Activated T-helper 1 cell treated with anti-CD3 and anti-CD28 coated beads, Interleukin-12 subunit alpha, Interleukin-12 subunit beta, Interleukin-2, Interleukin-4 antibody, amounts not matched to agents 30 ng/mL and 10 ng/mL and 1 ng/mL, durations not matched to agents 14 hours and 24 hours and 36 hours (primary cell): ENCODE measurements around the gene CPNE2. TPM values are rescaled to one million over a fixed set of nuclear protein-coding genes. Genes with fewer than 3 reads are reported as not detected.

ENCODE experiments used
- DNase-seq: peaks from one replicate; pipeline ENCODE4 v3.0.0; 2021; ENCODE audit warnings: low spot score
- H3K27ac Mint-ChIP-seq: one replicate; pipeline ENCODE4 v1.8.0; 2021; ENCODE audit warnings: mild to moderate bottlenecking, mixed read lengths
- H3K27me3 Mint-ChIP-seq: one replicate; pipeline ENCODE4 v1.8.0; 2022; ENCODE audit warnings: mild to moderate bottlenecking, moderate library complexity, mixed read lengths; ENCODE audit not compliant: insufficient read depth
- H3K36me3 Mint-ChIP-seq: one replicate; pipeline ENCODE4 v1.8.0; 2021; ENCODE audit warnings: low read depth, mixed read lengths
- H3K4me1 Mint-ChIP-seq: one replicate; pipeline ENCODE4 v1.8.0; 2021; ENCODE audit warnings: low read depth, mixed read lengths
- H3K4me3 Mint-ChIP-seq: one replicate; pipeline ENCODE4 v1.8.0; 2021; ENCODE audit warnings: mild to moderate bottlenecking, moderate library complexity, mixed read lengths
- H3K9me3 Mint-ChIP-seq: one replicate; pipeline ENCODE4 v1.8.0; 2021; ENCODE audit warnings: mixed read lengths
- intact Hi-C: fragments of 100-400 bp; cut with micrococcal nuclease; formaldehyde crosslinking; loops from one replicate; pipeline ENCODE4 v1.15.1; 2024
- total RNA-seq: library from RNA; stranded (reverse); gene quantifications from 2 replicates; pipeline ENCODE4 v1.2.3, GENCODE V29; 2022

Gene CPNE2
- total RNA-seq, 1 donor from 2014 or later = 3.7 TPM

GRCh38 chr16:57125376-57125775 lies 33.0 kb downstream of the CPNE2 start:
- H3K4me1 Mint-ChIP-seq = peaks cover 54% of the 10 kb centered on the region
- DNase-seq = no peak
- no peaks in the 10 kb centered on the region for H3K27me3 Mint-ChIP-seq
- H3K9me3 Mint-ChIP-seq = no peaks in the 10 kb centered on the region
- intact Hi-C loops = no loop called here
- H3K27ac Mint-ChIP-seq = no peak overlapping the region
- H3K36me3 Mint-ChIP-seq = peaks cover 4% of the 10 kb centered on the region
- H3K4me3 Mint-ChIP-seq = no peak overlapping the region

GRCh38 chr16:57125969-57126368 lies 33.6 kb downstream of the CPNE2 start:
- no peak overlapping the region for H3K27ac Mint-ChIP-seq
- H3K4me3 Mint-ChIP-seq = no peak overlapping the region
- H3K27me3 Mint-ChIP-seq = no peaks in the 10 kb centered on the region
- no peak for DNase-seq
- no peaks in the 10 kb centered on the region for H3K9me3 Mint-ChIP-seq
- peaks cover 4% of the 10 kb centered on the region for H3K36me3 Mint-ChIP-seq
- intact Hi-C loops = no loop called here
- peaks cover 54% of the 10 kb centered on the region for H3K4me1 Mint-ChIP-seq

- intact Hi-C loops = no loop called here
- peaks cover 4% of the 10 kb centered on the region for H3K36me3 Mint-ChIP-seq
Measured at GRCh38 chr16:57126411-57126810, 34.0 kb downstream of the CPNE2 start.

DNA sequence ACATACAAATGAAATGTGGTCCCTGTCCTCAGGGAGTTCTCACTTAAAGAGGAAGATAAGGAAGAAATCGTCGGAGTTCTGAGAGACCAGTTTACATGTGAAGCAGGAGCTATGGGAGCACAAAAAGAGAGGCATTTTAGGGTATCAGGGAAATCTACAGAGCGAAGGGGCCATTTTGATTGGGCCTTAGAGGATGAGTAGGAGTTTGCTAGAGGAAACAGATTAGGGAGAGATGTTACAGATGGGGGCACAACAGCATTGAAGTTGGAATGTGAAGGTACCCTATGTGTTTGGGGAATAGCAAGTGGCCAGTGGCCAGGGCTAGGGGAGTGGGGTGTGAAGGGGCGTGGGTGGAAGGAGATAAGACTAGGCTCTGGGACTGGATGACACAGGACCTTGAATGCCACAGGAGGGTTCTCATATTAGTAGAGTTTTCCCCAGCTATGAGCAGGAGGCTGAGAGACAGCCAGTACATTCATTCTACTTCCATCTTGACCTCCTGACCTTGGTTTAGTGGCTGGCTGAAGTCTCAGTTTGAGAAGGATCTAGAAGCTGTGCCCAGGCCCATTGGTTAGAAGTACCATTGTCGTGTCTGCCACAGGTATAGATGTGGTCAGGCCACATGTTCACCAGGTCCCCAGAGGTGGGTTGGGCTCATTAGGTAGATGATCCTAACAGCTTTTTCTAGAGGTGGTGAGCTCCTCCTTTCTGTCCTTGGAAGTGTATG lies 34.8 kb downstream of the CPNE2 start:
- no peaks in the 10 kb centered on the region for H3K9me3 Mint-ChIP-seq
- no peaks in the 10 kb centered on the region for H3K27me3 Mint-ChIP-seq
- peak overlapping the region; percentile 57 for H3K27ac Mint-ChIP-seq
- H3K36me3 Mint-ChIP-seq = peaks cover 4% of the 10 kb centered on the region
- H3K4me3 Mint-ChIP-seq = no peak overlapping the region
- intact Hi-C loops = no loop called here
- H3K4me1 Mint-ChIP-seq = peaks cover 61% of the 10 kb centered on the region
- no peak for DNase-seq

More at GRCh38 chr16:57126411-57126810, 34.0 kb downstream of the CPNE2 start:
- H3K9me3 Mint-ChIP-seq = no peaks in the 10 kb centered on the region
- no peaks in the 10 kb centered on the region for H3K27me3 Mint-ChIP-seq
- H3K27ac Mint-ChIP-seq = peak overlapping the region; percentile 46
- DNase-seq = no peak
- H3K4me3 Mint-ChIP-seq = no peak overlapping the region
- peaks cover 54% of the 10 kb centered on the region for H3K4me1 Mint-ChIP-seq

- intact Hi-C loops = loop anchor here (2.0 kb wide), 1 partner anchor 15 kb away; no protein-coding TSS in a partner anchor
Measured at GRCh38 chr16:57127836-57128235, 35.5 kb downstream of the CPNE2 start.

DNA sequence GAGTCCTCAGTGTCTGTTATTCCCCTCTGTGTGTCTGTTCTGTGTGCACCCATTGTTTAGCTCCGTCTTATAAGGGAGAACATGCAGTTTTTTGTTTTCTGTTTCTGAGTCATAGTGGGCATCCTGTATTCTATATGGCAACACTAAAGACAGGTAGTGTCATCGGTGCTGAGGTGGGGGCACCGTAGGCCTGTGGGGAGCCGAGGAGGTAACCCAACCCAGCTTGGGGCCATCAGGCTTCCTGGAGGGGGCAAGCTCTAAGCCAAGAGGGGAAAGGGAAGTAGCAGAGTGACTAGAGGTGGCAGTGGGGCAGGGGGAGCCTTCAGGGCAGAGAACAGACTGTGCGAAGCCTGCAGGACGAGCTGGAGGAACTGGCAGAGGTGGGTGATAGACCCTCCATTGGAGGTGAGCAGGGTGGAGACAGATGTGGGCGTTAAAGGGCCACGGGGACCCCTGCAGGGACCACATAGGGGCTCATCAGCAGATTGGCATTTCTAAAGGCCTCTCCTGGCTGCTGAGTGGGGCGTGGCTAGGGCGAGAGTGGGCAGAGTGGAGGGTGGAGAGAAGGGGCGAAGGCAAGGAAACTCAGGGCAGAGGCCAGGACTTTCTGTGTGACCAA lies 36.5 kb downstream of the CPNE2 start:
- Mint-ChIP-seq H3K27me3 (no peaks in the 10 kb centered on the region), H3K36me3 (peaks cover 4% of the 10 kb centered on the region), H3K9me3 (no peaks in the 10 kb centered on the region), H3K4me3 (no peak overlapping the region), H3K27ac (peak overlapping the region; percentile 91), H3K4me1 (peaks cover 64% of the 10 kb centered on the region)
- intact Hi-C loops = loop anchor here (2.0 kb wide), 1 partner anchor 14 kb away; no protein-coding TSS in a partner anchor
- DNase-seq = peak; percentile 44

More at GRCh38 chr16:57127836-57128235, 35.5 kb downstream of the CPNE2 start:
- Mint-ChIP-seq H3K36me3 (peaks cover 4% of the 10 kb centered on the region), H3K4me1 (peaks cover 67% of the 10 kb centered on the region), H3K27ac (peak overlapping the region; percentile 57), H3K4me3 (no peak overlapping the region), H3K9me3 (no peaks in the 10 kb centered on the region), H3K27me3 (no peaks in the 10 kb centered on the region)
- DNase-seq = no peak

DNA sequence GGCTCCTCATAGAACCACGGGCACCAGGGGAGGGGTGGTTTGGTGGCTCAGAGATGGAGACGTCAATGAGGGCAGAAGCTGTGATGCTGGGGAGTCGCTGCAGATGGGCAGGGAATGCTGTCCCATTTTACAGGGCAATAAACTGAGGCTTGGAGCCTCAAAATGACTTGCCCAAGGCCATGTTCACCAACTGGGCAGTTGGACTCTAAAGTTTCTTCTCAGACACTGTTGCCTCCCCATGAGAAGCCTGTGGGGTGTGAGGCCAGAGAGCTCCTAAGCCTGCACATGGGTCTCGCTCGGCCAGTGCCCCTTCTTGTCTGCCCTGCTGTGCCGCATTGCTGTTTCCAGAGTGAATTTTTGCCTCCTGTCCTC lies 38.6 kb downstream of the CPNE2 start:
- Mint-ChIP-seq H3K27me3 (no peaks in the 10 kb centered on the region), H3K27ac (peak overlapping the region; percentile 22), H3K4me1 (peaks cover 67% of the 10 kb centered on the region), H3K4me3 (no peak overlapping the region), H3K9me3 (no peaks in the 10 kb centered on the region), H3K36me3 (peaks cover 4% of the 10 kb centered on the region)
- DNase-seq = no peak
- intact Hi-C loops = no loop called here

- no peaks in the 10 kb centered on the region for H3K9me3 Mint-ChIP-seq
- H3K27me3 Mint-ChIP-seq = no peaks in the 10 kb centered on the region
- no peak overlapping the region for H3K4me3 Mint-ChIP-seq
- peaks cover 66% of the 10 kb centered on the region for H3K4me1 Mint-ChIP-seq
- DNase-seq = no peak
- intact Hi-C loops = no loop called here
- H3K36me3 Mint-ChIP-seq = peaks cover 4% of the 10 kb centered on the region
- no peak overlapping the region for H3K27ac Mint-ChIP-seq
Measured at GRCh38 chr16:57131351-57131970, 39.1 kb downstream of the CPNE2 start.

GRCh38 chr16:57132470-57132869 lies 40.1 kb downstream of the CPNE2 start:
- H3K27ac Mint-ChIP-seq = peak overlapping the region; percentile 74
- H3K9me3 Mint-ChIP-seq = no peaks in the 10 kb centered on the region
- no peak for DNase-seq
- H3K4me1 Mint-ChIP-seq = peaks cover 56% of the 10 kb centered on the region
- peaks cover 4% of the 10 kb centered on the region for H3K36me3 Mint-ChIP-seq
- H3K27me3 Mint-ChIP-seq = no peaks in the 10 kb centered on the region
- intact Hi-C loops = no loop called here
- H3K4me3 Mint-ChIP-seq = no peak overlapping the region

- no peak for DNase-seq
- peaks cover 52% of the 10 kb centered on the region for H3K4me1 Mint-ChIP-seq
- no peaks in the 10 kb centered on the region for H3K27me3 Mint-ChIP-seq
- H3K36me3 Mint-ChIP-seq = peaks cover 2% of the 10 kb centered on the region
- intact Hi-C loops = no loop called here
- no peak overlapping the region for H3K27ac Mint-ChIP-seq
- H3K4me3 Mint-ChIP-seq = no peak overlapping the region
- no peaks in the 10 kb centered on the region for H3K9me3 Mint-ChIP-seq
Measured at GRCh38 chr16:57133031-57133430, 40.6 kb downstream of the CPNE2 start.

GRCh38 chr16:57133886-57134285 lies 41.5 kb downstream of the CPNE2 start:
- Mint-ChIP-seq H3K4me1 (peaks cover 55% of the 10 kb centered on the region), H3K27me3 (no peaks in the 10 kb centered on the region), H3K4me3 (no peak overlapping the region), H3K27ac (peak overlapping the region; percentile 83), H3K36me3 (peaks cover 2% of the 10 kb centered on the region), H3K9me3 (no peaks in the 10 kb centered on the region)
- intact Hi-C loops = no loop called here
- no peak for DNase-seq

- peak; percentile 26 for DNase-seq
- intact Hi-C loops = no loop called here
- H3K9me3 Mint-ChIP-seq = no peaks in the 10 kb centered on the region
- peak overlapping the region; percentile 66 for H3K4me3 Mint-ChIP-seq
- H3K27ac Mint-ChIP-seq = peak overlapping the region; percentile 83
- no peaks in the 10 kb centered on the region for H3K27me3 Mint-ChIP-seq
- H3K36me3 Mint-ChIP-seq = peaks cover 2% of the 10 kb centered on the region
- peaks cover 48% of the 10 kb centered on the region for H3K4me1 Mint-ChIP-seq
Measured at GRCh38 chr16:57134982-57135381, 42.6 kb downstream of the CPNE2 start.

GRCh38 chr16:57137043-57137442 lies 44.7 kb downstream of the CPNE2 start:
- intact Hi-C loops = no loop called here
- Mint-ChIP-seq H3K9me3 (no peaks in the 10 kb centered on the region), H3K36me3 (peaks cover 2% of the 10 kb centered on the region), H3K27ac (no peak overlapping the region), H3K27me3 (no peaks in the 10 kb centered on the region), H3K4me1 (peaks cover 58% of the 10 kb centered on the region), H3K4me3 (no peak overlapping the region)
- no peak for DNase-seq
